NCI-H2227 (cell line): Measurements from ENCODE around the gene CLRN3.

Experiments used
- DNase-seq: peaks from one replicate; lab custom pipeline; 2025; ENCODE audit not compliant: unreplicated experiment; lab: John Stamatoyannopoulos, UW

Gene CLRN3, protein sequence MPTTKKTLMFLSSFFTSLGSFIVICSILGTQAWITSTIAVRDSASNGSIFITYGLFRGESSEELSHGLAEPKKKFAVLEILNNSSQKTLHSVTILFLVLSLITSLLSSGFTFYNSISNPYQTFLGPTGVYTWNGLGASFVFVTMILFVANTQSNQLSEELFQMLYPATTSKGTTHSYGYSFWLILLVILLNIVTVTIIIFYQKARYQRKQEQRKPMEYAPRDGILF

DNA sequence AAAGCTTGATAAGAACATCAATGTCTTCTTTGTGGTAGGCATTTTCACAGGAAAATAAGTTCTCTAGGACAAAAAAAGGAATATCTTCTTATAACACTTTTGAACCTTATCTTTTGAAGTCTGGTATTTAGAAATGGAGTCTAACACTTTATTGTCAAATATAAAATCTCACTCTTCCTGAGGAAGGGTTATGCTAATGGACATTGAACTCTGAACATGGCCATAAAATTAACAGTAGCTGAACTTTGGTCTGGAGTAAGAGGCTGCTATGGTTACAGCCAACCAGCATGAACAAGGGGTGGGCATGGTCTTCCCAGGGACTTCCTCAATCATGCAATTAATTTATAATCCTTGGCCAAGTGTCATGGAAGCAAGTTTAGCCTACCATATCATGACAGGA lies at the start of gene CLRN3:
Gene CLRN3, minus strand, starts transcription at position 199 of the 400 bp plus-strand sequence. Its CDS starts 157 bp downstream, at position 42.
- DNase-seq: no peak

DNA sequence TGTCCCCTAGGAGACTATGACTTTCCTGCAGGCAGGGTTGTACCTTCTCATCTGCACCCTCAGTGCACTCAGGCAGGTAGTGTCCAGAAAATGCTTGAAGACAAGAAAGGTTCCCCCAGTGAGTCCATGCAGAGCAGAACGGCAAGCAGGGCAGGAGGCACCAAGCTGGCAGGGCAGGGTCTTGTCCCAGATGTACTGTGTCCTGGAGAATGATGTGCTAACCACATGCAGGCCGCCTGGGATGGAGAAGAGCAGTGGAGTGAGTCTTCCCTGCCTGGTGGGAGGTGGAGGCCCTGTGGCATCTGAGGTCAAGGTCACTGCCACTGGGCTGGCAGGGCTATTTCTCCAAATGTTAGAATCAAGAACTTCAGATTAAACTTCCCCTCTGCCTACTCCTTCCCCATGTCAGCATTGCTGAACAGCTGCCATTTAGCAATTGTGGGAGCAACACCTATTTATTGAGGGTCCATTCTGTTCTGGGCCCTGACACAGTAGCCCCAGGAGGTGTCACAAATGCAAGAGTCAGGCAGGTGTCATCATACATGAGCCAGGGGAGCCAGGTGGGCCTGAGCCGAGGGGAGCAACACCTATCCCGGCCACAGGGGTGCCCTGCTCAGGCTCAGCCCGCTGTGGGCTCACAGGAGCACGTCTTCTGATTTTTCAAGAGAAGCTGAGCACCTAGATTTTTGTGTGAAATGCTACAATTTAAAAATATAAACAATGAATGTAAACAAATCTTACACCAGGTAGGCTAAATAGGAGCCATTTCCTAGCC lies 48.3 kb upstream of the CLRN3 start:
- DNase-seq: no peak

DNA sequence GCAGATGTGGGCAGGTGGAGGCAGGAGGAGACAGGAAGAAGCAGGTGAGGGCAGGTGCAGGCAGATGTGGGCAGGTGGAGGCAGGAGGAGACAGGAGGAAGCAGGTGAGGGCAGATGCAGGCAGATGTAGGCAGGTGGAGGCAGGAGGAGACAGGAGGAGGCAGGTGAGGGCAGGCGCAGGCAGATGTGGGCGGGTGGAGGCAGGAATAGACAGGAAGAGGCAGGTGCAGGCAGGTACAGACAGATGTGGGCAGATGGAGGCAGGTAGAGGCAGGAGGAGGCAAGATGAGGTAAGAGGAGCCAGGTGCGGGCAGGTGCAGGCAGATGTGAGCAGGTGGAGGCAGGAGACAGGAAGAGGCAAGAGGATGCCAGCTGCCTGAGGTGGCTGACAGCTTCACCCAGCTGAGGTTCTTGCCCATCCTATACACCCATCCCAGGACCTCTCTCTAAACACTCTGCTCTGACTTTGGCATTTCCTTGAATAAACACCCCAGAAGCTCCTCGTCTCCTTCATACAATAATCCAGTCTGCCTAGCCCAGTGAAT lies 47.1 kb upstream of the CLRN3 start:
- DNase-seq: no peak

DNA sequence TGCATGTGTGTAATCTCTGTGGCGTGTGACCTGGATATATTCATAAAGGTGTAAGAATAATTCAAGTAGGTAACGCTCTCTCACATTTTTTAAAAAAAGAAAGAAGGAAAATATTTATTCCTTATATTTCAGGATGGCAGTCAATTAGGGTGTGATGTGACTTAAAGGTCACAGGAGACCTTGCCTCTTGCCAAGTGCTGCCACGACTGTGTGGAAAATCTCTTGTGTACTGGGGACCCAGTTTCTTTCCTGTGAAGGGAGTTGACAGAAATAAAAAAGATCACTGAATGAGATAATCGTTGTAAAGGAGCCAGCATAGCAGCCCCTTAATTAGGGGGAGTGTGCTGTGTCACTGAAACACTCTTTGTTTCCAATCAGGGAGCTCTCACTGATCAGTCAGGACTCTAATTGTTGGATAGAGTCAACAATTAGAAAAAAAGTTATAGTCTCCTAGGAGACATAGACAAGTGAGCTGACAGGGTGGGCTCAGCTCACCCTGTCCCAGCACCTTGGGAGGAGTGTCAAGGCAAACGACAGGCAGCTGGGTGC lies 45.2 kb upstream of the CLRN3 start:
- no peak for DNase-seq

DNA sequence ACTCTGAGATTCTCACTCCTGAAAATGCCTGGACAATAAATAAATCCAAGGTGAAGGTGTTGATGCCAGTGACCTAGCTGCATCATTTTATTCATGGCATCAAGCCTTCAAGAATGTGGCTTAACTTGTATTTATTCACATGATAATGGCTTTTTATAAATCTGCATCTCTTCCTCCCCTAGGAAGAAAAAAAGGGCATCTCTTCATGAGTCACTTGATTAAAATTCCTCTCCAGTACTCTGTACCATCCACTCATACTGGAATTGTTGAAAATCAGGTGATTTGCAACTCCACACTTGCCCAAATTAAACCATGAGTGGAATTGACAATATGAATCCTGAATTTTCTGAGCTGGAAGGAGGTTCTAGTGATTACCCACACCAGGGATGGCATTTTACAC lies 44.3 kb upstream of the CLRN3 start:
- DNase-seq: no peak

DNA sequence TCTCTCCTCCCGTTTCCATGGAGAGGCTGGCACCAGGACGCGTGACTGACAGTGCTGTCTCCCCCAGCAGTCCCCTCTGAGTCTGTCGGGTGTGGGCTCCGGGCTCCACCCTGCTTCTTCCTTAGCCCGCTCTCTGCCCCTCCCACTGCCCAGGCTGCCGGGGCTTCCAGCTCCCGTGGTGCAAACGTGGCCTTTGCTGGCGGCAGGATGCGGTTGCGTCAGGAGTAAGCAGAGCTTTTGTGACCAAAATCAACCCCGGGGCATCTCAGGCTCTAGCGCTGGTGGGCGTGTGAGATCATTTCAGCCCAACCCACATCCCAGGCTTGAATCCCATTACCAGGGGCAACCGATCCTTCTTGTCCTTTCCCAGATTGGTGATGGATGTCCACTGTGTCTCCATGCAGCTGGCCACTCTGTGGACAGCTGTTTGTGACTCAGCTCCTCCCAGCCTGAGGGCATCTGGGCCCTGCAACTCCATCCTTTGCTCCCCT lies 42.4 kb upstream of the CLRN3 start:
- peak; percentile 11 for DNase-seq

DNA sequence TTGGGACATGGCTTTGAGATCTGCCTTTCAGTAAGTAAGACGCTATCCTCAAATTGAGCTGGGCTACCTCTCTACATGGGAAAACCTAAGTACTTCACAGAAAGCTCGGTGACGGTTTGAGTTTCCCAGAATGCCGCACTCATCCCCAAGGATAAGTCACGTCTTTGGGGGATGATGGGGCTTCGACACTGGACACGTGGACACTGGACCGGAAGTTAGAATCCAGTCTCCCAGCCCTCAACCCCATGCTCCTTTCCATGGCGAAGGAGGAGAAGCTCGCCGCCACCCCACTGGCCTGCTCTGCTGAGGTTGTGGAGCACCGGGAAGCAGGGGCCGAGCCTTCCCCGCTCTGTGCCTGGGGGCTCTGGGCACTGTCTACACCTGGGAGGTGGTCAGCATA lies 41.6 kb upstream of the CLRN3 start:
- no peak for DNase-seq

DNA sequence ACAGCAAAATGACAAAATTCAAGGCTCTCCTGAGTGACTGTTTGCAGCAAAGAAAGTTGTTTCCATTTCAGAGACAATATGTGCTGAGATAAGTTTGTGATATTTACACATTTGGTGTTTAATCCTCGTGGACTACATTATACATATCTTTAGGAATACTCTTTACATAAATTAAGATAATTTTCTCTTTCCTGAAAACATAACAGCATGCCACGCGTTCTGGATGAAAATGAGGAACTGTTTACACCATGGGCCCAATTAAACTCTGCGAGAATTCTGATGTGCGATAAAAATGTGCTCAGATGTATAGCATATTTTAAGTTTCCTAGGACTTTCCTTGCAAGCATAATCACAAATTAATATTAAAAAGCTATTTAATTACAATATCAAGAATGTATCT lies 40.5 kb upstream of the CLRN3 start:
- DNase-seq: no peak

DNA sequence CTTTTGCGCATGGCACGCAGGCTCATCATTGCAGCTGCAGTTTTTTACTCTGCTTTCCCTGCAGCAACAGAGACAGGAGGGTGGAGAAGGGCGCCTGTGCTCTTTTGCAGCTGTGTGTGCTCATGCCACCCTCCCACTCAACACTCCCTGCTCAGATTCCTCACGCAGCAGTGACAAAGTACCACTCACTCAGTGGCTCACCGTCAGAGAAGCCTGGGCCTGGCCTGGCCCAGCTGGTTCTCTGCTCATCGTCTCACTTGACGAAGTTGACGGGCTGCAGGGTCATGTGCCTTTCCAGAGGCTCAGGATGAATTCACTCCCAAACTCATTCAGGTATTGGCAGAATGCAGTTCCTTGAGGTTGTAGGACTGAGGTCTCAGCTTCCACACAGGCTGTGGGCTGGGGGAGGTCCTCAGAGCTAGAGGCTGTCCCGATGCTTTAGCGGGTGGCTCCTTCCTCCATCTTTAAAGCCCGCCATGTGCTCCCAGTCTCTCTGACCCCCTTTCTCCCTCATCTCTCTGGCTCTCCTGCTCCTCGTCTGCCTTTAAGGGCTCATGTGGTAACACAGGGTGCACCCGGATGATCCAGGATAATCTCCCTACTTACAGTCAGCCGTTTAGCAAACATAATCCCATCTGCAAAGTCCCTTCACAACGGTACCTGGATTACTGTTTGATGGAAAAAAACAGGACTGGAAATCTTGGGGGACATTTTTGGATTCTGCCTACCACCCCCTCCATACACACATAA lies 40.0 kb upstream of the CLRN3 start:
- DNase-seq: no peak

DNA sequence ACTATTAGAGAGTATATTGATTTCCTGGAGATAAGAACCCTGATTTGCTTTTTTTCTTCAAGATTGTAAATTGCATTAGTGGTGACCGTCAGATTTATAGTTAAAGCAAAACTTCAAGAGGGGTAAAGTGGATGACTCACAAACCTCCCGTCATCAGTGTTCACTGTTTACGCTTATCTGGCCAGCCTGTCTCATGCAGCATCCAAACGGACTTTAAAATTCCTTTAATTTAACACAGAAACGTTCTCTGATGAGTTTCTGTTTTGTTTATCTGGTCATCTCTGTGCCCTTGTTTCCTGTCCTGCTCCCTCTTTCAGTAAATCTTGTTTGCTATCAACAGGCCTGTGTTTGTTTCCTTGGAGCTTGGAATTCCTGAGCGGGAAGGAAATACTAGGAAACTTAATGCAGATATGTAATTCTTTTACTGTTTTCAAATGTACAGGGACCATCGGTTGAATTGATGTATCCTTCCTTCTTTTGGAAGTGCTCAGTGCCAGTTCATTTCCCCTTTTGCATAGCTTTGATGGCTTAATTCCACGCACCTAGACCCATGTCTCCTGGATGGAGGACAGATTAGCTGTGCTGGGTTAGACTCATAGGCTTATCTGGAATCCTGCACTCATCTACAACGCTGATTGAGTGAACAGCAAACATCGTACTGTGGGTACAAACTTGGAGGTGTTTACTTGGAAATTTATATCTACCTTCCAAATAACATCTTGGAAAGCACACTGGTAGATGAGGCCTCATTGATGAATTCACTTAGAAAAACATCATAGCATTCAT lies 35.5 kb upstream of the CLRN3 start:
- no peak for DNase-seq

DNA sequence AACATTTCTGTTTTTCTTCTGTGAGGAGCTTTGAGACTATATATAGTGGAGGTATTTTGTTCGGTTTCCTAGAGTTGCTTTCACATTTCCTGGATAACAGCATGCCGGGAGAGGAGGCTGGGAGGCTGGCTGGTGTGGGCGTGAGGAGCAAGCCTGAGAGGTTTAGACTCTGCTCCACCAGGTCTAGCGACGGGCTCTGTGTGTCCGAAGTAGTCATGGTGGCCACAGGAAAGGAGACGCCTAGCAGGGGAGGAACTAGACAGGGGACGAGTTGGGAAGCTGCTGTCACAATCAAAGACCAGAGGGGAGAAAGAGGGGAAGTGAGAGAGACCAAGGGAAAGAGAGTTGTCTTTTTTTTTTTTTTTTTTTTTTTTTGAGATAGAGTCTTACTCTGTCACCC lies 33.7 kb upstream of the CLRN3 start:
- DNase-seq: no peak

DNA sequence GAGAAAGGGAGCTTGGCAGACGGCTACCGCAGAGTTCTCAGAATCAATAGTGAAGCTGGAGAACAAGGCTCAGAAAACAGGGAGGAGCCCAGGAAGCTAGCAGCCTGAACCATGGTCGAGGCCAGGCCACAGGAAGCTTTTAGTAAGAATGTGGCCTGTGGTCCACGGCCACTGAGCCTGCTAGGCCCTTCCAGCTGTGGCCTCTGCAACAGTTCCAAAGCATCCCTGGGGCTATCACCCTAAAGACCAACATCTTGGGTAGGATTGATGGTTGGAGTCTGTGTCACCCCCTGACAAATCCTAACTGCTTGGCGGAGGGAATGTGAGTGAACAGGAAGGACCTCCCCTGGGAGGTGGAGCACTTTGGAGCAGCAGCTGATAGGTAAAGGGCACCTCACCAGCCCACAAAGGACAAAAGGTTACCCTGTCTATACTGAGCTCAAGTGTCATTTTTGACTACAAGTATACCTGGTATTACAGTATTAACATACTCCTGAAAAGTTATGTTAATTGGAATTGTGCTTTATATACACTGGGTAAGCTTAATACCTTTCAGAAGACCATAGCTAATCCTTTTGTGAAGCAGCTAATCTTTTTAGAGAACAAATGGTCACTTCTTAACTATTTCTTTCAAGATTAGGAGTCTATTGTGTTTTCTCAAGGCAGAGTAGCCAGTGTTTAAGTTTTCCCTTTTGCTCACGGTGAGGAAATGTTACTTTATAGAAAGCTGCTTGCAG lies 32.9 kb upstream of the CLRN3 start:
- no peak for DNase-seq

DNA sequence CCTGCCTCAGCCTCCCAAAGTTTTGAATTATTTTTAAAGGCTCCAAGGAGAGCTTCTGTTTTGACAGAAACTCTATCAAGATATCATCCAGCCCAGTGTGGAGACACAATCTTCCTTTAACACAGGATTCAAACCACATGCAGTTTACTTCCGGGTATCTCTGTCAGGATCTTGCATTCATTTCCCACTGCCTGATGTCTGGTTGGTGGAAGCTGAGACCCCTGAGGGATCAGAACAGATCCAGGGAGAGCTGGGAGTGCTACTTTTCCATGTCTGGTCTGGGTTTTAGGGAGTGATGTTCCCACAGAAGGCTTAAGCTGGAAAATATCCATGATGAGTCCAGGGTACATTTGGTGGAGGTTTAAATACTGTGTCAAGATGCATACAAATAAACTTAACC lies 30.9 kb upstream of the CLRN3 start:
- no peak for DNase-seq

DNA sequence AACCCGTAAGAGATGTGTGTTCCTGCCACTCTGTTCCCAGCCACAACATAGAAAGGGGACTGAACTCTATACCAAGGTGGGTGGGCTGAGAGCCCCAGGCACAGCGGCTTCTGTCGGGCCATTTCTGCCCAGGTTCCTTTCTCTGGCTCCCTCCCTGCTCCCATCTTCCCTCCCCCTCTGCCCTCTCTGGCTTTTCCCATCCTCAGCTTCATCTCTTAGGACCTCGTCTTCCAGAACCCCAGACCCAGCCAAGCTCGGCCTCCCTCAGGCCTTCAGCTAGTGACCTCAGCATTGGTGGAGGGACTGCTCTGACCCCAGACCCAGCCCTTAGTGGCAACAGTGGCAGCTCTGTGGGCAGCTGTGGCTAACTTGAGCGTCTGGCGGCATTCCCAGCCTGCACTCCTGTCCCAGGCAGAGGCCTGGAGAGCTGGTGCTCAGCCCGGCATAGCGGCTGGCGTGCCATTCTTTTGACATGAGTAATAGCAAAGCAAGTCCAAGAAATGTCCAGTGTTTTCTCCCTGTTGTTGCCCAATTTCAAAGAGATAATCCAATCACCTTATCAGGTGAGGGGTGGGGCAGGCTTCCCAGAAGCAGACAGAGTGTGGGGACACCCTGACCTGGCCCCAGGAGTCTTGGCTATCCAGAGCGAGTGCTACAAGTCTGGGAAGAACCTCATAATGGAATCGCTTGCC lies 30.1 kb upstream of the CLRN3 start:
- DNase-seq: no peak

DNA sequence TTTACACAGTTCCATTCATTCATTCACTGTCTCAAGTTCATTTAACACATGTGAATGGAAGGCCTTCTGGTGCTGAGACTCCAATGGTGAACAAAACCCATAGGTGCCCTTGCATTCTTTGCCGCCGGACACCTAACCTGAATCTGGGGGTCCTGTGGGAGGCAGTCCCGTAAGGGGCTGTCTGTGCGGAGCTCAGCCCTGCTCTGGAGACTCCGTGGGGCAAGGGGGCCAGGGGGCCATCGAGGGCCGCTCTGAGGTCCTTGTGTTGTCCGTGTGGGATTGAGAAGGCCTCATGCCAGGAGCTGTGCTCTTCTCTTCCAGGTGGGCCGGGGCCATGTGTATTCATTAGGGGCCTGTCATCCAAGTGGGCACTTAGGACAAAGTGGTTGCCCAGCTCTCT lies 29.5 kb upstream of the CLRN3 start:
- DNase-seq: no peak

DNA sequence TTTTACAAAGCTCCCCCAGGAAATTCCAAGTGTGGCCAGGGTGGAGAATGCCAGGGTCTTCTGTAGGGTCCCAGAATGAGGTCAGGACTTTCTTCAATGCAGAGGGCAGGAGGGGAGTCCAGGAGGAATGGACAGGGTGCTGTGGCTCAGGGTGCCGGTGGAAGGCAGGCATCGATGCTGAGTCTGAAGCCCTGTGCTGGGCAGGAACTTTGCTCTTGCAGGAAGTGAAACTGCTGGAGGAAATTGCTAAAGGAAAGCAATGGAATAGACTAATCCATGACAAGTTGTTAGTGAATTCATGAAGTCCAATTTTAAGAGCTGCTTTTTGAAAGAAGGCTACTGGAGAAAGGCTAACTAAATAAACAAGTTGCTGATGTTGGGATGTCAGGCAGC lies 29.0 kb upstream of the CLRN3 start:
- DNase-seq: no peak

DNA sequence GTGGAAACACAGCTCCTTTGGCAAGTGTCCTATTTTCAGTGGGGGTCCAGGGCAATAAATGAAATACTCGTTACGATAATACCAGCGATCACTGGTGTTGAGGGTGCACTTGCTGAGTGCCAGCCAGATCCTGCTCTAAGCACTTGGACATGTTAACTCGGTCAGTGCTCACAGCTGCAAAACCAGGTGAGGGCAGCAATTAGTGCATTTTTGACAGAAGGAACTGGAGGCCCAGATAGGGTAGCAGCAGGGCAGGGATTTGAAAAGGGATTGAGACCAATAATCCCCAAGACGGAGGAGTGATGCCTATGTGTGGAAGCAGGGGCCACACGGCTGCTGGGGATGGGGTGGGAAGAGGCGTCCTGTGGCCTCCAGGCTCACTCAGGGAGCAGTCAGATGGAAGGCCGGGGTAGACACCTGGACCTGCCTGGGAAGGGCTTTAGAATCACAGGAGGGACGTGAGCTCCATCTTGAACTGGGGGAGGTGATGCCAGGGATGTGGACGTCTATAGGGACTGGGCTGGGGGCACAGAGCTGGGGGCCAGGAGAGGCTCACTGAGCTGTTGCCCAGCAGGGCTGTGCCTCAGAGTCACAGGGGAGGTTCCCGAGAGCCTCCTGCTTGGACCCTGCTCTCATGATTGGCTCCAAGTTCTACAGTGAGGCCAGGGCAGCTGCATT lies 28.5 kb upstream of the CLRN3 start:
- no peak for DNase-seq

DNA sequence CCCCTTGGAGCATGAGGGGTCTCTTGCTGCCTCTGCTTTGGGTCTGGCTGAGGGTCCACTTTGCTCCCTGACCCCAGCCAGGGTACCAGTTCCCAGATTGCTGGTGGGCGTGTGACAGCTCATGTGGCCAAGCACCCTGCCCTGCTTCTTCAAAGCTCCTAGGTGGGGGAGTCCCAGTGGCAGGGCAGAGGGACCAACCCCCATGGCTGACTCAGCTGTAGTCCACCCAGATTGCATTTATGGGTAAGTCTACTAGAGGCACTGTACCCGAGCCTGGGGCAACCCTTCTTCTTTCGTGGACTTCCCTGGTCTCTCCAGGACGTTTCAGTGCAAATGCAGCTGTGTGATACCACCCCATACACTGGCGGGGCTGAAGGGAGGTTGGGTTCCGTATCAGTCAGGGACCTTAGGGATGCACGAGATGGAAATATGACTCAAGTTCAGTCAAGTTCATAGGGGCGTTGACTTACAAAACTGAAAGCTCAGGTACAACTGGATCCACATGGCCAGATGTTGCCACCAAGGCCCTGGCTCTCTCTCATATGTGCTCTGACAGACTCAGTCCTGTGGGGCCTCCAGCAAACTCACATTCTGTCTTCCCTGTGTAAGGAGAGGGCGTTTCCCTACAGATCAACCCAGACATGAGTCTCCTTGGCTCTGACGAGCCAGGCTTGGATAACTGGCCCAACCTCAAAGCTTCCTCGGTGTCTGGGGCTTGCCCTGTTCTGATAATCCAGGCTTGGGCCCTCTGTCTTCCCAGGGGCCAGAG lies 27.7 kb upstream of the CLRN3 start:
- DNase-seq: no peak
